ENCODE results near the gene CPED1. TPM values are rescaled to one million over a fixed set of nuclear protein-coding genes. Genes with fewer than 3 reads are reported as not detected.

Gene CPED1
- total RNA-seq, 1 experiment from 2014 or later: 0.39 TPM

- BruUV-seq (replicated peaks): no TSS peak
- POLR2A ChIA-PET: no interaction called here
- Histone ChIP-seq H3K4me3 (ENCODE audit: low read depth in 2 of 2, low read length in 2 of 2) (no peak overlapping the region), H3K9me3 (ENCODE audit: control insufficient read depth, insufficient read depth, low read depth, low read length) (no peaks in the 10 kb centered on the region), H3K27ac (ENCODE audit: low read length) (no peak overlapping the region), H3K4me1 (ENCODE audit: control insufficient read depth, insufficient read depth, low read length) (no peaks in the 10 kb centered on the region), H3K36me3 (ENCODE audit: control insufficient read depth, insufficient read depth, low read length) (no peaks in the 10 kb centered on the region), H3K27me3 (ENCODE audit: control insufficient read depth, insufficient read depth, low read length) (no peaks in the 10 kb centered on the region)
- in situ Hi-C loops (cut with HindIII; ENCODE audit: low pct_unique_long_range_greater_than_20kb, low sequenced_read_pairs) (no loop called here), intact Hi-C loops (cut with micrococcal nuclease; ENCODE audit: unreplicated experiment) (loop anchor here (5.0 kb wide), 1 partner anchor 293 kb away; no protein-coding TSS in a partner anchor)
- ATAC-seq (no peak), DNase-seq (ENCODE audit: low read depth, low spot score) (no peak)
- TF ChIP-seq, protein P1, sequence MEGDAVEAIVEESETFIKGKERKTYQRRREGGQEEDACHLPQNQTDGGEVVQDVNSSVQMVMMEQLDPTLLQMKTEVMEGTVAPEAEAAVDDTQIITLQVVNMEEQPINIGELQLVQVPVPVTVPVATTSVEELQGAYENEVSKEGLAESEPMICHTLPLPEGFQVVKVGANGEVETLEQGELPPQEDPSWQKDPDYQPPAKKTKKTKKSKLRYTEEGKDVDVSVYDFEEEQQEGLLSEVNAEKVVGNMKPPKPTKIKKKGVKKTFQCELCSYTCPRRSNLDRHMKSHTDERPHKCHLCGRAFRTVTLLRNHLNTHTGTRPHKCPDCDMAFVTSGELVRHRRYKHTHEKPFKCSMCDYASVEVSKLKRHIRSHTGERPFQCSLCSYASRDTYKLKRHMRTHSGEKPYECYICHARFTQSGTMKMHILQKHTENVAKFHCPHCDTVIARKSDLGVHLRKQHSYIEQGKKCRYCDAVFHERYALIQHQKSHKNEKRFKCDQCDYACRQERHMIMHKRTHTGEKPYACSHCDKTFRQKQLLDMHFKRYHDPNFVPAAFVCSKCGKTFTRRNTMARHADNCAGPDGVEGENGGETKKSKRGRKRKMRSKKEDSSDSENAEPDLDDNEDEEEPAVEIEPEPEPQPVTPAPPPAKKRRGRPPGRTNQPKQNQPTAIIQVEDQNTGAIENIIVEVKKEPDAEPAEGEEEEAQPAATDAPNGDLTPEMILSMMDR (IDR thresholded peaks at IDR 0.05): no peak
- TF ChIP-seq SIN3A (IDR thresholded peaks at IDR 0.05; ENCODE audit: borderline replicate concordance, insufficient read depth, low read depth, low read length): no peak
- TF ChIP-seq POLR2AphosphoS5 (IDR thresholded peaks at IDR 0.05; ENCODE audit: low read depth, low read length): no peak
- TF ChIP-seq TCF7L2 (IDR thresholded peaks at IDR 0.05; ENCODE audit: low read depth, low read length): no peak
- CTCF ChIA-PET: no interaction called here
These were observed 96.3 kb downstream of the CPED1 start for GRCh38 chr7:121084748-121085336.

DNA sequence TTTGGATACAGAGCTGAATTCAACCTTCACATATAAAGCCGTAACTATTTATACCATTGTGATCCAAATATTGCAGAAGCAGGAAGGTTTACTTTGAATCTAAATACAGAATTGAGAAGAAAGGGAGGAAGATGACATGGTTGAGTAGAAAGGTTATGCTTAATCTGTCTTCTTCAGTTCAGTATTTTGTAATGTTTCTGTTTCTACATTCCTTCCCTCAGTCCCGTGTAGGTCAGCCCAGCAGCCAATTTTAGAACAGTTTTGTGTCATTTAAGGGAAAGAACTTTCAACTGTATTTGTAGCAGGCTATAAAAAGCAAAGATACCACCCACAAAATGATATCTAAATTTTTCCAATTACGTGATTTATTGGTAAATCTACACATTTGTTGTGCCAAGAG is 97.4 kb downstream of the CPED1 start:
- Histone ChIP-seq H3K4me3 (ENCODE audit: low read depth in 2 of 2, low read length in 2 of 2) (no peak overlapping the region), H3K9me3 (ENCODE audit: control insufficient read depth, insufficient read depth, low read depth, low read length) (no peaks in the 10 kb centered on the region), H3K27me3 (ENCODE audit: control insufficient read depth, insufficient read depth, low read length) (no peaks in the 10 kb centered on the region), H3K36me3 (ENCODE audit: control insufficient read depth, insufficient read depth, low read length) (no peaks in the 10 kb centered on the region), H3K4me1 (ENCODE audit: control insufficient read depth, insufficient read depth, low read length) (no peaks in the 10 kb centered on the region), H3K27ac (ENCODE audit: low read length) (no peak overlapping the region)
- ChIA-PET POLR2A (no interaction called here), CTCF (no interaction called here)
- intact Hi-C loops (cut with micrococcal nuclease; ENCODE audit: unreplicated experiment): no loop called here
- DNase-seq (ENCODE audit: low read depth, low spot score) (no peak), ATAC-seq (no peak)
- BruUV-seq (replicated peaks): no TSS peak
- in situ Hi-C loops (cut with HindIII; ENCODE audit: low pct_unique_long_range_greater_than_20kb, low sequenced_read_pairs): no loop called here
- TF ChIP-seq TCF7L2 (IDR thresholded peaks at IDR 0.05; ENCODE audit: low read depth, low read length) (no peak), SIN3A (IDR thresholded peaks at IDR 0.05; ENCODE audit: borderline replicate concordance, insufficient read depth, low read depth, low read length) (no peak), REST (IDR thresholded peaks at IDR 0.05; ENCODE audit: insufficient read depth in 1 of 2, low read depth in 2 of 2, low read length in 1 of 2) (no peak), POLR2AphosphoS5 (IDR thresholded peaks at IDR 0.05; ENCODE audit: low read depth, low read length) (no peak)
- TF ChIP-seq, protein P1 (IDR thresholded peaks at IDR 0.05): no peak
